CD4-positive, alpha-beta T cell (primary cell): Measurements from ENCODE around the gene NCAPD2. TPM values are rescaled to one million over a fixed set of nuclear protein-coding genes. Genes with fewer than 3 reads are reported as not detected.

Experiments
- ATAC-seq: fragments of 200-7000 bp; cut with Tn5 transposase; one replicate; pipeline ENCODE4 v1.10.0; 2022; ENCODE audit warnings: mild to moderate bottlenecking; ENCODE audit not compliant: poor library complexity
- CTCF ChIA-PET: fragments of 350-600 bp; sonication (Branson Sonifier 250); formaldehyde crosslinking; loops from one replicate; lab custom pipeline; 2021; ENCODE audit warnings: antibody characterized with exemption, inconsistent platforms; lab: Charles Lee
- POLR2A ChIA-PET: fragments of 350-600 bp; sonication (Branson Sonifier 250); formaldehyde crosslinking; loops from one replicate; lab custom pipeline; 2021; ENCODE audit warnings: antibody characterized with exemption, inconsistent platforms; lab: Charles Lee
- DNase-seq, 14 experiments: peaks; one replicate each; pipeline ENCODE4 v3.0.0-alpha.2; 2013 to 2020; ENCODE audit warnings: mixed read lengths in 2 of 14
- H3K27ac ChIP-seq, 2 donors: one replicate each; pipeline versions ENCODE4 v1.5.1 to v1.7.0; 2013; ENCODE audit warnings: low read length in 2 of 2, low read depth in 1 of 2, mild to moderate bottlenecking in 1 of 2
- H3K27me3 ChIP-seq, 2 experiments: 1 replicate in 1 of 2; 2 replicates in 1 of 2; pipeline versions ENCODE4 v1.6.1 to v1.7.0; 2013; ENCODE audit warnings: low read length in 2 of 2, control low read depth in 1 of 2, mild to moderate bottlenecking in 1 of 2, moderate library complexity in 1 of 2; ENCODE audit not compliant: insufficient read depth in 2 of 2, control insufficient read depth in 1 of 2
- H3K36me3 ChIP-seq: one replicate; pipeline ENCODE4 v1.6.1; 2013; ENCODE audit warnings: low read length, control low read depth; ENCODE audit not compliant: insufficient read depth
- H3K4me1 ChIP-seq: one replicate; pipeline ENCODE4 v1.6.1; 2013; ENCODE audit warnings: low read length, control low read depth; ENCODE audit not compliant: insufficient read depth
- H3K4me3 ChIP-seq: one replicate; pipeline ENCODE4 v1.5.1; 2013; ENCODE audit warnings: mild to moderate bottlenecking, low read length, moderate library complexity
- H3K9me3 ChIP-seq, 2 experiments: 1 replicate in 1 of 2; 2 replicates in 1 of 2; pipeline versions ENCODE4 v1.6.1 to v1.7.0; 2013; ENCODE audit warnings: low read length in 2 of 2, mild to moderate bottlenecking in 2 of 2, control low read depth in 1 of 2, moderate library complexity in 1 of 2; ENCODE audit not compliant: control insufficient read depth in 1 of 2, insufficient read depth in 1 of 2
- H3K27ac Mint-ChIP-seq: one replicate; pipeline ENCODE4 v1.8.0; 2020; ENCODE audit warnings: mixed read lengths
- H3K27me3 Mint-ChIP-seq: one replicate; pipeline ENCODE4 v1.8.0; 2021; ENCODE audit warnings: mixed read lengths
- H3K36me3 Mint-ChIP-seq: one replicate; pipeline ENCODE4 v1.8.0; 2021; ENCODE audit warnings: low read depth, mixed read lengths
- H3K4me1 Mint-ChIP-seq: one replicate; pipeline ENCODE4 v1.8.0; 2021; ENCODE audit warnings: low read depth, mixed read lengths
- H3K4me3 Mint-ChIP-seq: one replicate; pipeline ENCODE4 v1.8.0; 2020; ENCODE audit warnings: mild to moderate bottlenecking, mixed read lengths
- H3K9me3 Mint-ChIP-seq: one replicate; pipeline ENCODE4 v1.8.0; 2020; ENCODE audit warnings: mixed read lengths
- CTCF ChIP-seq: fragments of 200-600 bp; IDR thresholded peaks from one replicate; pipeline ENCODE4 v1.8.0; 2022; ENCODE audit warnings: antibody characterized with exemption, mild to moderate bottlenecking
- intact Hi-C, 2 experiments: fragments of 100-400 bp; cut with DNase I in 1 of 2; cut with micrococcal nuclease in 1 of 2; formaldehyde crosslinking; loops; one replicate each; pipeline versions ENCODE4 v1.15.1 to v1.9.0; 2023 to 2025; cut with DNase I, micrococcal nuclease
- total RNA-seq, 174 experiments: library from RNA in 2 of 174; stranded (reverse) in 2 of 174; gene quantifications; one replicate each; pipeline ENCODE4 v1.2.3 and lab custom pipeline; 2021 to 2026

NCAPD2 gene
- total RNA-seq, 2 experiments from 2014 or later = 13.7 to 14.9 TPM

GRCh38 chr12:6560501-6561205 lies 66.8 kb downstream of the NCAPD2 start:
- ATAC-seq (no peak), DNase-seq (no peak)
- H3K36me3 Mint-ChIP-seq = peaks cover 73% of the 10 kb centered on the region
- Histone ChIP-seq H3K4me3 (no peak overlapping the region), H3K9me3 (no peaks in the 10 kb centered on the region), H3K27ac (no peak overlapping the region), H3K36me3 (peaks cover 70% of the 10 kb centered on the region), H3K4me1 (peaks cover 39% of the 10 kb centered on the region), H3K27me3 (no peaks in the 10 kb centered on the region)
- intact Hi-C loops = loop anchor here in 1 of 2 experiments (5.0 kb wide), 1 partner anchor 267 kb away; the partner anchor contains the start of gene P3H3
- H3K27ac Mint-ChIP-seq = no peak overlapping the region
- peaks cover 32% of the 10 kb centered on the region for H3K4me1 Mint-ChIP-seq
- H3K27me3 Mint-ChIP-seq = no peaks in the 10 kb centered on the region
- no peak overlapping the region for H3K4me3 Mint-ChIP-seq
- TF ChIP-seq CTCF = no peak
- ChIA-PET POLR2A (no interaction called here), CTCF (interaction anchor here (0.5 kb wide), 1 partner anchor 20 kb away, joined by 4 read pairs; no protein-coding TSS in a partner anchor)
- H3K9me3 Mint-ChIP-seq = no peaks in the 10 kb centered on the region

GRCh38 chr12:6562881-6563280 lies 69.0 kb downstream of the NCAPD2 start:
- peaks cover 37% of the 10 kb centered on the region for H3K4me1 ChIP-seq
- H3K27me3 Mint-ChIP-seq = no peaks in the 10 kb centered on the region
- no peaks in the 10 kb centered on the region for H3K27me3 ChIP-seq
- H3K27ac Mint-ChIP-seq = peak overlapping the region; percentile 5
- CTCF ChIA-PET = interaction anchor here (2.0 kb wide), 1 partner anchor 9 kb away, joined by 9 read pairs; no protein-coding TSS in a partner anchor
- H3K4me3 Mint-ChIP-seq = no peak overlapping the region
- TF ChIP-seq CTCF = no peak
- ATAC-seq (no peak), DNase-seq (no peak)
- H3K36me3 ChIP-seq = peaks cover 75% of the 10 kb centered on the region
- H3K27ac ChIP-seq = no peak overlapping the region
- H3K4me3 ChIP-seq = no peak overlapping the region
- peaks cover 84% of the 10 kb centered on the region for H3K36me3 Mint-ChIP-seq
- H3K9me3 Mint-ChIP-seq = no peaks in the 10 kb centered on the region
- POLR2A ChIA-PET = interaction anchor here (1.1 kb wide), 1 partner anchor 92 kb away, joined by 3 read pairs; the partner anchor contains the start of gene VAMP1
- H3K4me1 Mint-ChIP-seq = peaks cover 45% of the 10 kb centered on the region
- intact Hi-C loops = loop anchor here in 1 of 2 experiments (5.0 kb wide), 1 partner anchor 264 kb away; the partner anchor contains the start of gene P3H3
- H3K9me3 ChIP-seq = no peaks in the 10 kb centered on the region

- Histone ChIP-seq H3K9me3 (no peaks in the 10 kb centered on the region), H3K4me1 (peaks cover 31% of the 10 kb centered on the region), H3K27ac (no peak overlapping the region), H3K4me3 (no peak overlapping the region), H3K36me3 (peaks cover 75% of the 10 kb centered on the region), H3K27me3 (no peaks in the 10 kb centered on the region)
- no peaks in the 10 kb centered on the region for H3K9me3 Mint-ChIP-seq
- intact Hi-C loops = loop anchor here in 1 of 2 experiments (5.0 kb wide), 1 partner anchor 264 kb away; the partner anchor contains the start of gene P3H3
- peak overlapping the region; percentile 69 for H3K4me3 Mint-ChIP-seq
- H3K36me3 Mint-ChIP-seq = peaks cover 86% of the 10 kb centered on the region
- ChIA-PET POLR2A (interaction anchor here (1.1 kb wide), 1 partner anchor 93 kb away, joined by 3 read pairs; the partner anchor contains the start of gene VAMP1), CTCF (interaction anchor here (1.0 to 2.0 kb wide), 3 partner anchors 10 to 121 kb away, joined by 3 to 9 read pairs (median 4); no protein-coding TSS in a partner anchor)
- TF ChIP-seq CTCF = peak; percentile 87
- ATAC-seq = no peak
- peaks cover 48% of the 10 kb centered on the region for H3K4me1 Mint-ChIP-seq
- peak overlapping the region; percentile 71 for H3K27ac Mint-ChIP-seq
- peak; percentile 51 to 80 (median 60) for DNase-seq
- no peaks in the 10 kb centered on the region for H3K27me3 Mint-ChIP-seq
Observed at GRCh38 chr12:6563448-6564050, 69.6 kb downstream of the NCAPD2 start.
